ENCODE data around the gene CCNK.

The CCNK gene

GRCh38 chr14:99475179-99475578 lies 6.0 kb upstream of the CCNK start:
- TF ChIP-seq PPARA (CRISPR knock-in tag; IDR thresholded peaks at IDR 0.05; ENCODE audit: borderline replicate concordance) (no peak), ESRRG (CRISPR knock-in tag; IDR thresholded peaks at IDR 0.05) (no peak), BACH2 (CRISPR knock-in tag; IDR thresholded peaks at IDR 0.05; ENCODE audit: borderline replicate concordance) (no peak), ZFP3 (CRISPR knock-in tag; IDR thresholded peaks at IDR 0.05) (no peak), TCF4 (CRISPR knock-in tag; IDR thresholded peaks at IDR 0.05; ENCODE audit: borderline replicate concordance) (no peak), CSDC2 (CRISPR knock-in tag; IDR thresholded peaks at IDR 0.05) (no peak), CSRNP3 (CRISPR knock-in tag; IDR thresholded peaks at IDR 0.05) (no peak)
- ATAC-seq: no peak

GRCh38 chr14:99475660-99476059 lies 5.5 kb upstream of the CCNK start:
- ATAC-seq: no peak
- no peak for TF ChIP-seq ZFP30 (CRISPR knock-in tag; IDR thresholded peaks at IDR 0.05)
- TF ChIP-seq ZFP3 (CRISPR knock-in tag; IDR thresholded peaks at IDR 0.05): no peak
- no peak for TF ChIP-seq RARB (CRISPR knock-in tag; IDR thresholded peaks at IDR 0.05)
- TF ChIP-seq BACH2 (CRISPR knock-in tag; IDR thresholded peaks at IDR 0.05; ENCODE audit: borderline replicate concordance): no peak
- no peak for TF ChIP-seq ARNTL (CRISPR knock-in tag; IDR thresholded peaks at IDR 0.05; ENCODE audit: borderline replicate concordance, low read depth)
- TF ChIP-seq ZNF565 (CRISPR knock-in tag; conservative IDR thresholded peaks at IDR 0.05; ENCODE audit: low read depth): no peak
- TF ChIP-seq CSDC2 (CRISPR knock-in tag; IDR thresholded peaks at IDR 0.05): no peak
- no peak for TF ChIP-seq ZNF8 (CRISPR knock-in tag; IDR thresholded peaks at IDR 0.05)
- no peak for TF ChIP-seq TCF4 (CRISPR knock-in tag; IDR thresholded peaks at IDR 0.05; ENCODE audit: borderline replicate concordance)
- no peak for TF ChIP-seq PPARA (CRISPR knock-in tag; IDR thresholded peaks at IDR 0.05; ENCODE audit: borderline replicate concordance)
- no peak for TF ChIP-seq POU6F1 (CRISPR knock-in tag; IDR thresholded peaks at IDR 0.05; ENCODE audit: borderline replicate concordance, low read depth)
- no peak for TF ChIP-seq CSRNP3 (CRISPR knock-in tag; IDR thresholded peaks at IDR 0.05)
- TF ChIP-seq ZNF70 (CRISPR knock-in tag; IDR thresholded peaks at IDR 0.05): no peak
- TF ChIP-seq CREB5 (CRISPR knock-in tag; IDR thresholded peaks at IDR 0.05; ENCODE audit: low read depth): no peak

GRCh38 chr14:99476864-99477263 lies 4.3 kb upstream of the CCNK start:
- ATAC-seq: no peak
- TF ChIP-seq CSDC2 (CRISPR knock-in tag; IDR thresholded peaks at IDR 0.05): no peak
- no peak for TF ChIP-seq ZFP30 (CRISPR knock-in tag; IDR thresholded peaks at IDR 0.05)

- TF ChIP-seq ISL1 (CRISPR knock-in tag; IDR thresholded peaks at IDR 0.05) (no peak), TOX (CRISPR knock-in tag; IDR thresholded peaks at IDR 0.05; ENCODE audit: borderline replicate concordance) (no peak), CSRNP3 (CRISPR knock-in tag; IDR thresholded peaks at IDR 0.05) (no peak), ARNTL (CRISPR knock-in tag; IDR thresholded peaks at IDR 0.05; ENCODE audit: borderline replicate concordance, low read depth) (no peak), TSHZ2 (CRISPR knock-in tag; IDR thresholded peaks at IDR 0.05) (no peak), RARB (CRISPR knock-in tag; IDR thresholded peaks at IDR 0.05) (no peak), ZNF70 (CRISPR knock-in tag; IDR thresholded peaks at IDR 0.05) (no peak), ZFP3 (CRISPR knock-in tag; IDR thresholded peaks at IDR 0.05) (no peak), GLIS3 (CRISPR knock-in tag; IDR thresholded peaks at IDR 0.05) (no peak), BACH2 (CRISPR knock-in tag; IDR thresholded peaks at IDR 0.05; ENCODE audit: borderline replicate concordance) (no peak), PATZ1 (CRISPR knock-in tag; IDR thresholded peaks at IDR 0.05; ENCODE audit: borderline replicate concordance) (no peak)
- no peak for ATAC-seq
These were observed 3.1 kb upstream of the CCNK start for GRCh38 chr14:99478128-99478527.

Data from SK-N-SH treated with all-trans-retinoic acid at 6 μM for 48 hours (cell line).